ENCODE results near the gene SEL1L2.
A peak's percentile ranks its signal among the peaks of the same experiment; 100 is the strongest.
"Not testable (repeated sequence)": the region's sequence is repeated elsewhere in the genome, so short reads cannot be mapped to it uniquely, and the experiment has no call there.

Gene SEL1L2

GRCh38 chr20:13990465-13990864, at the start of gene SEL1L2:
TSS of gene SEL1L2 (minus strand) at chr20:13990614. CDS start at chr20:13990534, 80 bp downstream.
- no peak for DNase-seq

GRCh38 chr20:14036567-14036966, 46.2 kb upstream of the SEL1L2 start:
- DNase-seq, result no peak

- no peak for DNase-seq
Measured at GRCh38 chr20:14033310-14033709, 42.9 kb upstream of the SEL1L2 start.

- no peak for DNase-seq
Measured at GRCh38 chr20:14030991-14031390, 40.6 kb upstream of the SEL1L2 start.

GRCh38 chr20:14012671-14013070, 22.3 kb upstream of the SEL1L2 start:
- DNase-seq, result no peak

- DNase-seq, result no peak
Measured at GRCh38 chr20:14009208-14009607, 18.8 kb upstream of the SEL1L2 start.

GRCh38 chr20:14005996-14006395, 15.6 kb upstream of the SEL1L2 start:
- DNase-seq, result no peak

- DNase-seq, result no peak
Measured at GRCh38 chr20:14000917-14001316, 10.5 kb upstream of the SEL1L2 start.

GRCh38 chr20:13996265-13996664, 5.9 kb upstream of the SEL1L2 start:
- no peak for DNase-seq

- peak; percentile 24 for DNase-seq
Measured at GRCh38 chr20:13995841-13996240, 5.4 kb upstream of the SEL1L2 start.

GRCh38 chr20:13995086-13995665, 4.8 kb upstream of the SEL1L2 start, which contains the start of gene MACROD2:
TSS of gene MACROD2 (plus strand) at chr20:13995516.
- DNase-seq, result peak; percentile 91

- not testable (repeated sequence) for DNase-seq
Measured at GRCh38 chr20:13991955-13992354, 1.5 kb upstream of the SEL1L2 start.

- DNase-seq, result no peak
Measured at GRCh38 chr20:13991311-13991710, 897 bp upstream of the SEL1L2 start.

- DNase-seq, result no peak
Measured at GRCh38 chr20:13984211-13984610, 6.2 kb downstream of the SEL1L2 start.

- DNase-seq, result no peak
Measured at GRCh38 chr20:13960525-13960924, 29.9 kb downstream of the SEL1L2 start.

GRCh38 chr20:13960119-13960518, 30.3 kb downstream of the SEL1L2 start:
- no peak for DNase-seq

GRCh38 chr20:13953227-13953626, 37.2 kb downstream of the SEL1L2 start:
- DNase-seq, result no peak

GRCh38 chr20:13947719-13948118, 42.7 kb downstream of the SEL1L2 start:
- DNase-seq, result no peak

GRCh38 chr20:13941031-13941430, 49.4 kb downstream of the SEL1L2 start:
- no peak for DNase-seq

- DNase-seq, result no peak
Measured at GRCh38 chr20:13936781-13937576, 53.4 kb downstream of the SEL1L2 start.

- no peak for DNase-seq
Measured at GRCh38 chr20:13934992-13935894, 55.2 kb downstream of the SEL1L2 start.

GRCh38 chr20:13930281-13930680, 60.1 kb downstream of the SEL1L2 start:
- no peak for DNase-seq

GRCh38 chr20:13929836-13930235, 60.6 kb downstream of the SEL1L2 start:
- DNase-seq, result no peak

Measured in femur (tissue), 1 donor.